Activated CD4-positive, alpha-beta T cell treated with anti-CD3 and anti-CD28 coated beads, Interleukin-2, Interleukin-4, amounts not matched to agents 100 ng/mL and 50 ng/mL, durations not matched to agents 16 hours and 8 hours (primary cell): ENCODE measurements around the gene CHD6.

Source experiments
- DNase-seq: peaks from one replicate; pipeline ENCODE4 v3.0.0-alpha.2; 2020; ENCODE audit warnings: low spot score

CHD6 gene

DNA sequence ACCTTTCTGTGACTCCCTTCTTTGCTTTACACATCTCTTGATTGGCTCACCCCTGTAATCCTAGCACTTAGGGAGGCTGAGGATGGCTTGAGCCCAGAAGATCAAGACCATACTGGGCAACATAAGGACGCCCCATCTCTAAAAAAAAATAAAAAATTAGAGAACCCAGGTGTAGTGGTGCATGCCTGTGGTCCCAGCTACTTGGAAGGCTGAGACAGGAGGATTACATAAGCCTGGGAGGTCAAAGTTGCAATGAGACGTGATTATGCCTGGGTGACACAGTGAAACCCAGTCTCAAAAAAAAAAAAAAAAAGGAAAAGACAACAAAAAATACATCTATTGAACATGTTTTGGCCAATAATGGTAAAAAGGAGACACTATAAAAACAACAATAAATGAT, 37.8 kb downstream of the CHD6 start:
- DNase-seq, result no peak

DNA sequence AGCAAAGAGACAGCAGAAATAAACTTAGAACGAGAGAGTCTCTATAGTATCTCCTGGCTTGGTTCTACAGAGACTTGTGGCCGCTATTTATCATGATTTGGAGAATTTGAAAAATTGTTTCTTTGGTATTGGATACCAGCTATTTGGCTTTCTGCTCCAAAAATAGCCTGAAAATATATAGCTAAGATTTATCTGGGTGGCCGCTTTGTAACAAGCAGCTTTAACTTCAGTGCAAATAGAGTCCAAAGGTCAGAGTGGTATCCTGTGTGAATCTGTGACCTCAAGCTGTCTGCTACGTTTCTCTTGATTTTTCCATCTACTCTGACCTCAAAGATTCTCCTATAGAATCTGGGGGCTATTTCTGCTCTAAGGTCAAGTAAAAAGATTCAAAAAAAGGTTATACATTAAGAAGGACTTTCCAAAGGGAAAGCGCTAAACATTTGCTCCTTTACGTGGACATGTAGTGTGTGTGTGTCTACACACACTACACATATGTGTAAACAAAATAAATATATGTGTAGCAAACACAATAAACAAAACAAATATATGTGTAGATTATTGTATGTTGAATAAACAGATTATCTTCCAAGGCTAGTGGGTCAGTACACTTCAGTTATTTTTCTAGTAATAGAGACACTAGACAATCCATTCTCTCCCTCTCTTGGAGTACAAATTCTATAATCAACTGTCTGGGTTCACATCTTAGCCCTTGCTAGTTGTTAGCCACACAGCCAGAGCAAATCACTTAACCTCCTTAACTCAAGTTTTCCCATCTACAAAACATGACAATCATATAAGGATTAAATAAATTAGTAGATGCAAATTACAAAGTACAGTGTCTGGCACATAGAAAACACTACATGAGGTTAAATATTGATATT, 40.8 kb downstream of the CHD6 start:
- no peak for DNase-seq

- DNase-seq, result no peak
These were observed 42.8 kb downstream of the CHD6 start for GRCh38 chr20:41575412-41575811.

DNA sequence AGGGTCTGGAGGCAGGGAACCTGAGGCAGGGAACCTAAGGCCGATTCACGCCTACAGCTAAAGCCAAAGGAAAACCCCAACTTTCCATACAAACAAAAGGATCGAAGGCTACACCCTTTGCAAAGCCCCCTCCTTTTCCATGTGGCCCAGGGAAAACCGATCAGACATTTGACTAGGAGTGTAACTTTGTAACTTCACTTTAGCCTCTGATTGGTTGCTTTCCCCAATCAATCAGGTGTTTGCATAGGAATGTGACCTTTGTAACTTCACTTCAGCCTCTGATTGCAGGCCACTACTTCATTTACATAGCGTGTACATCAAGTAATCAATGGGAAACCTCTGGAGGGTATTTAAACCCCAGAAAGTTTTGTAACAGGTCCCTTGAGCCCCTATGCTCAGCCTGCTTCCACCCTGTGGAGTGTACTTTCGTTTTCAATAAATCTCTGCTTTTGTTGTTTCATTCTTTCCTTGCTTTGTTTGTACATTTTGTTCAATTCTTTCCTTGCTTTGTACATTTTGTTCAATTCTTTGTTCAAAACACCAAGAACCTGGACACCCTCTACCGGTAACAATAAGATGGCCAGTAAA, 43.3 kb downstream of the CHD6 start:
- no peak for DNase-seq

GRCh38 chr20:41573955-41574354, 44.2 kb downstream of the CHD6 start:
- no peak for DNase-seq

- DNase-seq, result no peak
These were observed 46.1 kb downstream of the CHD6 start for GRCh38 chr20:41572010-41572572.

GRCh38 chr20:41571006-41571405, 47.2 kb downstream of the CHD6 start:
- DNase-seq, result no peak

DNA sequence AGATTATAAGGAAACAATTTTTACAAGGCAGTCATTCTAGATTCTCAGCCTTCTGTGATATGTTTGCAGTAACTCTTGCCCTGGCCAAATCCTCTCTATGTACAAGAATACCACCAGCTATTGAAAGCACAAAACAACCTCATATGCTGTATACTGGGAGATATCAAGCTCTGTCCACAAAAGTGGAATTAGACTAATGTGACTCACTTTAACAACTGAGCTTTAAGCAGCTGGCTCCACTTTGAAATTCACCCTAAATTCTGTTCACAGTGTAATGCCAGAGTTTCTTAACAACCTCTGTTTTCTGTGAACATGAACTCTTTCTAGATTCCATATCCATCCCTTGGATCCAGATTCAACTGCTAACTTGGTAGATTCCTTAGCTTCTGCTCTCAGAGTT, 47.6 kb downstream of the CHD6 start:
- DNase-seq, result no peak

DNA sequence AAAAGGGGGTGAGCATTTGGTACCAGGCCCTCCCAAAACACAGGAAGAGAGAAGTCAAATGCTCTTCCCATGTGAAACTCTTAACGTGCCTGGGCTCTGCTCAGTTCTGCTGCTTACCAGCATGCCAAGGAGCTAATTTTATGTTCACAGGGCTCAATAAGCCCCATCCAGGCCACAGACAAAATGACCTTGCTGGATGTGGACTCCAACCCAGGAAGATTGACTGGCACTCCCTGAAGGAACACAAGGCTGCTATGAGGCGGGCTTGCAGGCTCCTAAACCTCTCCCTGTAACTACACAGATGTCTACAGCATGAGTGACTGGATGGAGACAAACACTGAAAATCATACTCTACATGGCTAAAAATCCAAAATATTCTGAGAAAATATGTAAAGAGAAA, 50.6 kb downstream of the CHD6 start:
- no peak for DNase-seq

DNA sequence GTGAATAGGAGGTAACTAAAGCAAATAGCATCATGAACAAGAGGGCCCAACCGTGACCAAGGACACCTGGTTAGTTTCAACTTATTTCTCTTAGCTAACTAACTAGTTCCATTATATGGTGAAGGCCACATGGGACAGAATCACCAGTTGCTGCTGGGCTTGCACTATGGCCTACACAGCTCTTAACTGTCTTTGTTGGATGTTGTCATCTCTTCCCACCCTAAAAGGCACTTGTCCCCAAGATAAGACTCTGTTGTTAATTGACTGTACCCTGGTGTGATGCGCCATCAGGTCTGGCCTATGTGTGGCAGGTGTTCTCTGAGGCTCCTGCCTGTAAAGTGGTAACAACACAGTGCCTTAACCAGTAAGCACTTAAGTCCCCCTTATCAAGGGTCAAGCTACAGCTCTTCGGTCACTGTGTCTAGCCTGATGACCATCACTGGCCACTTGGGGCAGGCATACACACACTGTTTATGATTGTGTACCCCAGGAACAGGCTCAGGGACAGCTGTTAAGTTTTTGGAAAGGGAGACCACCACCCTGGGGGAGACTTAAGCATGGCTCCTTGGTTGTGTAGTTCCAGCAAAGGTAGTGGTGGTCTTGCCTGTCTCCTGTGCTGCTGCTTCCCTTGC, 51.2 kb downstream of the CHD6 start:
- DNase-seq, result no peak

DNA sequence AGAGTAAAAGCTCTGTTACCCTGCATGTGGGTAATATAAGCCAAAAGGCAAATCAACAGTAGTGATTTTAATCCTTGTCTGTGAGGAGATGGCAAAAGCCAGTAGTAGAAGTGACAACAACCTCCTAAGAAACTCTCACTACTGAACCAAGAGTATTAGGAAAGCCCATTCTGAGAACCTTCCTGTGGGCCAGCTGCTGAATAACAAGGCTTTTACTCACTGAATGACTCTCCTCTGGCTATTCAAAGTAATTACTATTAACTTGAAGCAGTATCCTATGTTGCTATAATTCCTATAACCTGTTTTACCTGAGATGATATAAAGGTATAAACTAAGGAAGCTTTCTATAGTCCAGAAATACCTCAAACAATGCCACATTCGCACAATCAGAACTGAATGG, 55.1 kb downstream of the CHD6 start:
- no peak for DNase-seq

DNA sequence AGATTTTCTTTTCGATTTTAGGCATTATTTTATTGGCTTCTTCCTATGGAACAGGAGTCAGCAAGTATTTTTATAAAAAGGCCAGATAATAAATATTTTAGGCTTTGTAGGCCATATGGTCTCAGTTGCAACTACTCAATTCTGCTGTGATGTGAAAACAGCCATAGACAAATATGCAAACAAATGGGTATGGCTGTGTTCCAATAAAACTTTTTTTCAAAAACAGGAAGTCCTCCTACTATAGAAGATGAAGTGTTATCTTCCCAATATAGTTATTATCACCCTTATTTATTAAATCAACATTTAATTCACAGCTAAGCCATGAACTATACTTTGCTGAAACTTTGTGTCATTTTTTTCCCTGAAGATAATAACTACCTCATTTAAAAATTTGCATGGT, 57.2 kb downstream of the CHD6 start:
- no peak for DNase-seq

- DNase-seq, result no peak
These were observed 58.5 kb downstream of the CHD6 start for GRCh38 chr20:41559658-41560057.

GRCh38 chr20:41553142-41553879, 64.9 kb downstream of the CHD6 start:
- no peak for DNase-seq

DNA sequence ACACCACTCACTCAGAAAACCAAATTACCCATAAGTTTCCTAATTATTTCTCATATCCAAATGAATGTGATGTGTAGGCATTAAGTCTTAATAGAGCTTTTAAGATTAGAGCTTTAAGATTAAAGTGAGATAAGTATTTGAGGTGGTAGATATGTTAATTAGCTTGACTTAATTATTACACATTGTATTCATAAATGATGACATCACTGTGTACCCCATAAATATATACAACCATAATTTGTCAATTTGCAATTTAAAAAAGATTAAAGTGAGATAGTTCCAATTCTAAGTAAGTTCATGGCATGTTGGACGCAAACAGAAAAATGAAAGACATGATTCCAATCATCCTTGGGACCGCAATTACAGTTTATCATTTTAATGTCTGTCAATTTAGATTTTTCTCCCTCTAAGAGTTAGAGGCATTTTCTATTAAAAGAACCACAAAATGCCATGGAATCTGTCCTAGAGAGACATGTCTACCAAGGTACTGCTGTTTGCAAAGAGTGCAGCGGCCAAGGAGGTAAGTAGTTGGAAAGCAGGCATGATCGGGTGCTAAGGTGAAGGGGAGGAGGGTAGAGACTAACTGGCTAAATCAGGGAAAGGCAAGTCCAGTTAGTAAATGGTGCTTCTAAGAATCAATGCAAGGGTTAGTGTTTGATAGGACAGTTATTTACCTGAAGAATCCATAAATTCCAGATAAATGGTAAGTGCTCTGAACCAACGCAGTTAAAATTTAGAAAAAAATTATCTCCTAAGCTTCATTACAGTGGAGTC, 65.7 kb downstream of the CHD6 start:
- DNase-seq, result no peak

DNA sequence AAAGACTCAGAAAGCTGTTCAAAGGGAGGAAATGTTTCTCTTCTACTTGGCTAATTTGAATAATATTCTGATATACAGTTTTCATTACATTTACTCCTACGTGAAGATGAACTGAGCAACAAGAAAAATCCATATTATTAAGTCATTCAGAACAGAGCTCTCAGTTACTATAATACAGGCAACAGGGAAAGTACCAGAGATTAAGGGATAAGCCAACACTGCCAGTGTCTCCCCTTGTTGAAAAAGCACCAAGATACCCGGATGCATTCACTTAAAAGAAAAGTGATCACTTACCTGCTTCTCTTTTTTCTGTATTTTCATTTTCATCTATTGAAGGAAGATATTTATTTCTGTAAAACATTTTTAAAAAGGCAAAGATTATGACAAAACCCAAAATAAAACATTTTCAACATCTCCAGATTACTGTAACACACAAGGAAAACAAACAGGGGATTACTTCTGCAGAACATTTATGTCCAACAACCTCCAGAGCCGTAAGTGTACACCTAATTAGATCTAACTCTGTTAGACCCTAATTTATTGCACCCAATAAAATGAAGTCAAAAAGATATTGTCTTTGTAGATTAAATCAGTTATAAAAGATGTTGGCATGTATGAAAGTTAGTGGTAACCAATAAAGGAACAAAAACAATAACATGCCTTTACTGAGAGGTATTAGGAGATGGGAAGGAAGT, 67.0 kb downstream of the CHD6 start:
- DNase-seq, result no peak

DNA sequence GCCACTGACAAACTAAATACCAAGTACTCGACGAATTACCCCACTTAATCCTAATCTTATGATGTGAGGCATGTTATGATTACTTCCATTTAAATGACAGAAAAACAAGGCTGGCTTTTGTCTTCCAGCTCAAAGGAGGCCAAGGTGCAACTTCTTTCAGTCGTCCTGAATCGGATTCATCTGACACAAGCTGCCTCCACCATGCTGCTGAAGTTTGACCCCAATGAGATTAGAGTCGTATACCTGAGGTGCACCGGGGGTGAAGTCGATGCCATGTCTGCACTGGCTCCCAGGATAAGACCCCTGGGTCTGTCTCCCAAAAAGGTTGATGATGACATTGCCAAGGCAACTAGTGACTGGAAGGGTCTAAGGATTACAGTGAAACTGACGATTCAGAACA, 71.0 kb downstream of the CHD6 start:
- DNase-seq, result no peak

DNA sequence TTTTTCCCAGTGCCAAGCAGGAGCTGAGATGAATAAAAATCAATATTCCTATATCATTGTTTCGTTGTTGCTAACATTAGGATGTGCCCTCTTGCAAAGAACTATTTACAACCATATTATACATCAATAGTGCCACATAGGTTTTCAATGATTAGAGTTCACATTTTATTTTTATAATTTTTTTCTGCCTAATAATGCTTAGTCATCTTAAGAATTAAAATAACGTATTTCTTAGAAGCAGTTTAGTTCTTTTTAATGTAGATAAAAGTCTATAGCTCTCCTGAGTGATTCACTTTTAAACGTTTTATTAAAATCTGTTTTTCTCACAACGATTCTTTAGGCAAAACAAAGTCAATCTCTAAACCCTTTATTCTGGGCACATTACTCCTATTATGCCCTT, 71.6 kb downstream of the CHD6 start:
- DNase-seq, result no peak

- no peak for DNase-seq
These were observed 73.7 kb downstream of the CHD6 start for GRCh38 chr20:41544472-41544871.

GRCh38 chr20:41540918-41541317, 77.3 kb downstream of the CHD6 start:
- DNase-seq, result no peak

GRCh38 chr20:41540459-41540858, 77.7 kb downstream of the CHD6 start:
- no peak for DNase-seq
